ENCODE data around the gene PRELP.
"Not testable (repeated sequence)": the region's sequence is repeated elsewhere in the genome, so short reads cannot be mapped to it uniquely, and the experiment has no call there.

The PRELP gene

GRCh38 chr1:203508463-203509073 is 33.0 kb downstream of the PRELP start:
- no peak for DNase-seq

- no peak for DNase-seq
Measured at GRCh38 chr1:203509135-203509534, 33.5 kb downstream of the PRELP start.

GRCh38 chr1:203511513-203511912 is 35.9 kb downstream of the PRELP start:
- no peak for DNase-seq

GRCh38 chr1:203511930-203512329 is 36.3 kb downstream of the PRELP start:
- no peak for DNase-seq

GRCh38 chr1:203512517-203512847 is 36.9 kb downstream of the PRELP start:
- DNase-seq = no peak

- no peak for DNase-seq
Measured at GRCh38 chr1:203512848-203513584, 37.4 kb downstream of the PRELP start.

GRCh38 chr1:203513585-203514031 is 38.0 kb downstream of the PRELP start:
- no peak for DNase-seq

- DNase-seq = no peak
Measured at GRCh38 chr1:203516184-203516583, 40.6 kb downstream of the PRELP start.

- DNase-seq = no peak
Measured at GRCh38 chr1:203516906-203517305, 41.3 kb downstream of the PRELP start.

- no peak for DNase-seq
Measured at GRCh38 chr1:203517426-203518110, 42.0 kb downstream of the PRELP start.

- DNase-seq = not testable (repeated sequence)
Measured at GRCh38 chr1:203518139-203518538, 42.5 kb downstream of the PRELP start.

- no peak for DNase-seq
Measured at GRCh38 chr1:203518541-203518940, 42.9 kb downstream of the PRELP start.

- DNase-seq = no peak
Measured at GRCh38 chr1:203519053-203519840, 43.6 kb downstream of the PRELP start.

GRCh38 chr1:203519896-203520295 is 44.3 kb downstream of the PRELP start:
- DNase-seq = no peak

- DNase-seq = no peak
Measured at GRCh38 chr1:203520315-203520714, 44.7 kb downstream of the PRELP start.

GRCh38 chr1:203521074-203521794 is 45.6 kb downstream of the PRELP start:
- no peak for DNase-seq

GRCh38 chr1:203521812-203522211 is 46.2 kb downstream of the PRELP start:
- DNase-seq = no peak

- DNase-seq = no peak
Measured at GRCh38 chr1:203522237-203522636, 46.6 kb downstream of the PRELP start.

- DNase-seq = no peak
Measured at GRCh38 chr1:203523667-203524066, 48.1 kb downstream of the PRELP start.

- DNase-seq = no peak
Measured at GRCh38 chr1:203524152-203524551, 48.5 kb downstream of the PRELP start.

GRCh38 chr1:203524824-203525223 is 49.2 kb downstream of the PRELP start:
- no peak for DNase-seq

GRCh38 chr1:203525685-203526084 is 50.1 kb downstream of the PRELP start:
- no peak for DNase-seq

GRCh38 chr1:203526130-203526529 is 50.5 kb downstream of the PRELP start:
- no peak for DNase-seq
